Measurements from ENCODE around the gene ADPRH. TPM values are rescaled to one million over a fixed set of nuclear protein-coding genes. Genes with fewer than 3 reads are reported as not detected.
A peak's percentile ranks its signal among the peaks of the same experiment; 100 is the strongest.

Gene ADPRH
- total RNA-seq, 1 donor, result 4.1 TPM

GRCh38 chr3:119630128-119630879 is 51.0 kb downstream of the ADPRH start:
- H3K4me3 ChIP-seq (ENCODE audit: low read depth, low read length), result no peak overlapping the region
- peak; percentile 90 for DNase-seq (ENCODE audit: low read depth)
- TF ChIP-seq, protein P1, sequence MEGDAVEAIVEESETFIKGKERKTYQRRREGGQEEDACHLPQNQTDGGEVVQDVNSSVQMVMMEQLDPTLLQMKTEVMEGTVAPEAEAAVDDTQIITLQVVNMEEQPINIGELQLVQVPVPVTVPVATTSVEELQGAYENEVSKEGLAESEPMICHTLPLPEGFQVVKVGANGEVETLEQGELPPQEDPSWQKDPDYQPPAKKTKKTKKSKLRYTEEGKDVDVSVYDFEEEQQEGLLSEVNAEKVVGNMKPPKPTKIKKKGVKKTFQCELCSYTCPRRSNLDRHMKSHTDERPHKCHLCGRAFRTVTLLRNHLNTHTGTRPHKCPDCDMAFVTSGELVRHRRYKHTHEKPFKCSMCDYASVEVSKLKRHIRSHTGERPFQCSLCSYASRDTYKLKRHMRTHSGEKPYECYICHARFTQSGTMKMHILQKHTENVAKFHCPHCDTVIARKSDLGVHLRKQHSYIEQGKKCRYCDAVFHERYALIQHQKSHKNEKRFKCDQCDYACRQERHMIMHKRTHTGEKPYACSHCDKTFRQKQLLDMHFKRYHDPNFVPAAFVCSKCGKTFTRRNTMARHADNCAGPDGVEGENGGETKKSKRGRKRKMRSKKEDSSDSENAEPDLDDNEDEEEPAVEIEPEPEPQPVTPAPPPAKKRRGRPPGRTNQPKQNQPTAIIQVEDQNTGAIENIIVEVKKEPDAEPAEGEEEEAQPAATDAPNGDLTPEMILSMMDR (IDR thresholded peaks at IDR 0.05; ENCODE audit: insufficient read depth, low read length), result no peak

DNA sequence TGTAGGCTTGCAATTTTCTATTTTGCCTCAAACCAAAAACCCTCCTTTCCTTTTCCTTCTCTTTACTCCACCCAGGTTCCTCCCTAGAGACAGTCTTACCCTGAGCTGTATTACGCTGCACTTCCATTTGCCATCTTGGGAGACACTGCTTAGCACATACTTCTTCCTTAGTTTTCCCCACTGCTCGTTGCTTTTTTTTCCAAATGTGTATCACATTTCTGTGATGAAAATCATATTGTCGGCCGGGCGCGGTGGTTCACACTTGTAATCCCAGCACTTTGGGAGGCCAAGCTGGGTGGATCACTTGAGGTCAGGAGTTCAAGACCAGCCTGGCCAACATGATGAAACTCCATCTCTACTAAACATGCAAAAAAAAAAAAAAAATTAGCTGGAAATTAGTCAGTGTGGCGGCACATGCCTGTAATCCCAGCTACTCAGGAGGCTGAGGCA is 51.6 kb downstream of the ADPRH start:
- TF ChIP-seq, protein P1 (IDR thresholded peaks at IDR 0.05; ENCODE audit: insufficient read depth, low read length), result no peak
- peak; percentile 79 for DNase-seq (ENCODE audit: low read depth)
- H3K4me3 ChIP-seq (ENCODE audit: low read depth, low read length), result no peak overlapping the region

DNA sequence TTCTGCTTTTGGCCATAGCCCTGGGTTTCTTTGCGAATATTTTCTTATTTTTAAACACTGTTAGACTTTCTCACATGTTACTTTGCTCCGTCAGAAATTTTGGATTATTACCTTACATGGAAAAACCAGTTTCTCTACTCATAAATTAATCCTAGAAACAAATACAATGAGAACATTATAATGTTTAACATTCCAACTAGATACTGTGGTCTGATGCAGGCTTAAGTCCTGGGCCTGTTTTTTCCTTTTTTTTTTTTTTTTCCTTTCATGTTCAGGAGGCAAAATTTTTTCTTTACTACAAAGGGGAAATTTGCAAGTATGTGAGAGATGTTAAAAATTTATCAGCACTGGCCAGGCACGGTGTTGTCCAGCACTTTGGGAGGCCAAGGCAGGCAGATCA is 52.2 kb downstream of the ADPRH start:
- H3K4me3 ChIP-seq (ENCODE audit: low read depth, low read length), result no peak overlapping the region
- DNase-seq (ENCODE audit: low read depth), result peak; percentile 46
- TF ChIP-seq, protein P1 (IDR thresholded peaks at IDR 0.05; ENCODE audit: insufficient read depth, low read length), result no peak

DNA sequence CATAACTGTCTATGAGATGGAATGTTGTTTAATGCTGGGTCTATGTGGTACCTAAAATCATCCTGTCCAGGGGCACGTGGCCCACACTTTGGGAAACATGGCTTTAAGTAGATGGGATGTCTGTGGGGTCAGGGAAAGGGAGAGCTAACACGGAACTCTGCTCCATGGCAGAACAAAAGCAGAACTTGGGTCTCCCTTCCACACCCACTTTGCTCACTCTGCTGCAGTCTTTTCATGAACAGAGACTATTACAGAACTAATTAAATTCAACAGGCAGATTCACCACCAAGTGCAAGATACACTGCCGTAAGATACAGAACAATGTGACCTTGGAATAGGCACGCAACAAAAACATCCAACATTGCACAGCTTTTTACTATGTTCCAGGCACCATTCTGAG is 52.9 kb downstream of the ADPRH start:
- TF ChIP-seq, protein P1 (IDR thresholded peaks at IDR 0.05; ENCODE audit: insufficient read depth, low read length), result no peak
- no peak for DNase-seq (ENCODE audit: low read depth)

GRCh38 chr3:119632829-119633228 is 53.5 kb downstream of the ADPRH start:
- TF ChIP-seq, protein P1 (IDR thresholded peaks at IDR 0.05; ENCODE audit: insufficient read depth, low read length), result no peak
- DNase-seq (ENCODE audit: low read depth), result no peak

More for the DNA sequence above, 52.9 kb downstream of the ADPRH start:
- H3K4me3 ChIP-seq (ENCODE audit: low read depth, low read length), result no peak overlapping the region

DNA sequence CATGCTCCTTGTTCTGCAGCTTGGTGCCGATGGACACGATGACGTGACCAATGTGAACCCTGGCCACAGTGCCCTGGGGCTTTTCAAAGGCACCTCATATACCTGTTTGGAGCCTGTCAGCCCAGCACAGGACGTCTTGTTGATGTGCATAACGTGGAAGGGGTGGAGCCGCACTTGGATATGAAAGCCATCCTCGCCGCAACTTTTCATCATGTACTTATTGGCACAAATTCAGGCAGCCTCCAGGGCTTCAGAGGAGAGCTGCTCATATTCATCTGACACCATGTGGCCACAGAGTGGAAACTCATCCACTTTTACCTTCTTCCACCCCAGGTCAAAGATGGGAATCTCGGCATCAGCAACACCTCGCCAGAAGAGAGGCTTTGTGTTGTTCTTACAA is 56.4 kb downstream of the ADPRH start:
- H3K4me3 ChIP-seq (ENCODE audit: low read depth, low read length), result no peak overlapping the region
- no peak for DNase-seq (ENCODE audit: low read depth)
- TF ChIP-seq, protein P1 (IDR thresholded peaks at IDR 0.05; ENCODE audit: insufficient read depth, low read length), result no peak

More at GRCh38 chr3:119632829-119633228, 53.5 kb downstream of the ADPRH start:
- no peak overlapping the region for H3K4me3 ChIP-seq (ENCODE audit: low read depth, low read length)
